Measurements from ENCODE around the gene PDC.

DNA sequence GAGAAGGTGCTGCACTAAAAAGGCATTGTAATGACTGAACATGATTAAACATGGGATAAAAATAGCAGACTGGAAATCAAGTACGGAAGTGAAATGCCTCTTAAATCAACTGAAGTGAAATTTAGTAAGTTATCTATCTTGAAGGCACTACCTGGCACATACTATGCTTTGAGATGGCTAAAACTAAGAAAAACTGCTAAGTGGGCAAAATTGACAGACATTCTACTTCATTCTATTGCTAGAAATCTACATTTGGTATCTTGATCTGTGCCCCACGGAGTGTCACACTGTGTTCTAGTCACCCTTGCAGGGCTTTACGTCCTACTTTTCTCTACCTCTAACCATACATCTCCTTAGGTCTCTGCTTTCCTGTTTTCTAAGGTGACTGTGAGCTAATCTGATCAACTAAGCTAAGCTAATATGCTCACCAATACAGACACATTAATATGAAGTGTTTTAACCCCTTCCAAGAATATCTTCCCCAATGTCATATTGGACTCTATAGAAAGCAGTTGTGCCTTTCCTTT is 4.1 kb downstream of the PDC start:
- TF ChIP-seq YY1 (IDR thresholded peaks at IDR 0.05; ENCODE audit: insufficient read depth, insufficient read length) (no peak), SUZ12 (IDR thresholded peaks at IDR 0.05; ENCODE audit: extremely low read depth, insufficient read depth, insufficient read length) (no peak), ZNF274 (IDR thresholded peaks at IDR 0.05; ENCODE audit: low read depth, low read length) (no peak)
